SK-N-MC (cell line): ENCODE results near the gene RPL22.

Source experiments
- DNase-seq: peaks from one replicate; pipeline ENCODE4 v3.0.0-alpha.2; 2011; ENCODE audit warnings: low read depth, low spot score
- H3K27ac ChIP-seq: fragments of 200-600 bp; sonication (generic); 2 replicates; pipeline ENCODE4 v1.5.1; 2016; ENCODE audit warnings: mixed run types
- H3K36me3 ChIP-seq: fragments of 200-600 bp; sonication (generic); 2 replicates; pipeline ENCODE4 v1.6.1; 2017; ENCODE audit warnings: antibody characterized with exemption, low read length, mixed read lengths; ENCODE audit not compliant: insufficient read depth
- H3K4me3 ChIP-seq: fragments of 200-600 bp; sonication (generic); 2 replicates; pipeline ENCODE4 v1.5.1; 2016
- H3K9ac ChIP-seq: fragments of 200-600 bp; sonication (generic); 2 replicates; pipeline ENCODE4 v1.8.0; 2017; ENCODE audit warnings: mixed run types, mixed read lengths; ENCODE audit not compliant: insufficient read length
- H3K9me3 ChIP-seq: fragments of 200-600 bp; sonication (generic); 2 replicates; pipeline ENCODE4 v1.6.1; 2017; ENCODE audit warnings: low read depth, mild to moderate bottlenecking, antibody characterized with exemption, low read length, moderate library complexity, mixed read lengths
- EZH2 ChIP-seq: fragments of 200-600 bp; sonication (generic); IDR thresholded peaks from one replicate; pipeline ENCODE4 v1.6.1; 2017; ENCODE audit warnings: antibody characterized with exemption
- FOXP2 ChIP-seq: optimal IDR thresholded peaks from 2 replicates; pipeline ENCODE3; 2011; ENCODE audit warnings: mild to moderate bottlenecking, moderate library complexity; ENCODE audit not compliant: insufficient read depth; ENCODE audit errors: extremely low read length, control extremely low read depth
- POLR2AphosphoS5 ChIP-seq: IDR thresholded peaks from 2 replicates; pipeline ENCODE4 v1.6.1; 2012; ENCODE audit warnings: mild to moderate bottlenecking, low read depth, low read length, borderline replicate concordance

The RPL22 gene

DNA sequence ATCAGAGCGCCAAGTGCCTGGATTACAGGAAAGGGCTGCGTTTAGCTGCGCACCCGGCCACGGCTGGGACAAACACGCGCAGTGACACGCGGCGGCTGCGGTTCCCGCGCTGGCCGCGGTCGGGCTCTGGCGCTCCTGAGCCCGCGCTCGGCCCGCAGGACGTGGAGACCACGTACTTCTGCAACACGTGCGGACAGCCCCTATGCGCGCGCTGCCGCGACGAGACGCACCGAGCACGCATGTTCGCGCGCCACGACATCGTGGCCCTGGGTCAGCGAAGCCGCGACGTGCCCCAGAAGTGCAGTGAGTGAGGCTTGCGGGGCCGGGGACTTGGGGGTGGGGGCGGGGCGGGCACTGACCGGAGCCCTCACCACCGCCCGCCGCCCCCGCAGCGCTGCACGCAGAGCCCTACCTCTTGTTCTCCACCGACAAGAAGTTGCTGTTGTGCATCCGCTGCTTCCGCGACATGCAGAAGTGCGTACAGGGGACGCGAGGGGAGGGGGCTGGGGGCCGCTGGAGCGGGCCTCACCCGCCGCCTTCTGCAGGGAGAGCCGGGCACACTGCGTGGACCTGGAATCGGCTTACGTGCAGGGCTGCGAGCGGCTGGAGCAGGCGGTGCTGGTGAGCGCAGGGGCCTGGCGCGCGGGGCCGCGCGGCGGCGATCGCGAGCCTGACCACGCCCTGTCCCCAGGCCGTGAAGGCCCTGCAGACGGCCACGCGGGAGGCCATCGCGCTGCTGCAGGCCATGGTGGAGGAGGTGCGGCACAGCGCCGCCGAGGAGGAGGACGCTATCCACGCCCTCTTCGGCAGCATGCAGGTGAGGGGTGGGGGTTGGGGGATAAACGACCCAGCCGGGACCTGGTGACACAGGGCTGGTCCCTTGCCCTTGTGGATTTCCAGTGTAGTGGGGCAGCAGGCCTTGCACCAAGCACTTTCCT lies 9.6 kb upstream of the RPL22 start:
- Histone ChIP-seq H3K4me3 (no peak overlapping the region), H3K9me3 (no peaks in the 10 kb centered on the region), H3K36me3 (no peaks in the 10 kb centered on the region), H3K9ac (no peak overlapping the region), H3K27ac (no peak overlapping the region)
- no peak for TF ChIP-seq FOXP2
- TF ChIP-seq EZH2, result no peak
- TF ChIP-seq POLR2AphosphoS5, result no peak
- DNase-seq, result no peak

DNA sequence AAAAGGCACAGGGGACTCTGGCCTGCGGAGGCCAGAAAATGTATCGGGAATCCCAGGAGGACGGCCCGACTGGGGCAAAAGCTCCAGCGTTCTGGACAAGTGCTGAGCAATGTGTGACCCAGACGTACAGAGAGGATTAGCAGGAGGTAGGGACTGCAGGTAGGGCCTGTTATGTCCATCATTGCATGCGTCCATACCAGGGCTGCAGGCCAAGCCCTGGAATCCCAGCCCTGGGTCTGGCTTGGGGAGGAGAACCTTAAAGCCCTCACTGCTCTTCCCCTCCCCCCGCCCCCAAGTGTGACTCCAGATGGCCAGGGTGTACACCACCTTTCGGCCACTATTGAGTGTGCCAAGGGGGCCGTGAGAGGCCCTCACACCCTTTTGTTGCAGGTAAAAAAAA lies 8.5 kb upstream of the RPL22 start:
- no peak overlapping the region for H3K27ac ChIP-seq
- no peak overlapping the region for H3K4me3 ChIP-seq
- no peak for DNase-seq
- TF ChIP-seq POLR2AphosphoS5, result no peak
- no peak for TF ChIP-seq FOXP2
- TF ChIP-seq EZH2, result no peak
- no peaks in the 10 kb centered on the region for H3K36me3 ChIP-seq
- no peak overlapping the region for H3K9ac ChIP-seq
- no peaks in the 10 kb centered on the region for H3K9me3 ChIP-seq

DNA sequence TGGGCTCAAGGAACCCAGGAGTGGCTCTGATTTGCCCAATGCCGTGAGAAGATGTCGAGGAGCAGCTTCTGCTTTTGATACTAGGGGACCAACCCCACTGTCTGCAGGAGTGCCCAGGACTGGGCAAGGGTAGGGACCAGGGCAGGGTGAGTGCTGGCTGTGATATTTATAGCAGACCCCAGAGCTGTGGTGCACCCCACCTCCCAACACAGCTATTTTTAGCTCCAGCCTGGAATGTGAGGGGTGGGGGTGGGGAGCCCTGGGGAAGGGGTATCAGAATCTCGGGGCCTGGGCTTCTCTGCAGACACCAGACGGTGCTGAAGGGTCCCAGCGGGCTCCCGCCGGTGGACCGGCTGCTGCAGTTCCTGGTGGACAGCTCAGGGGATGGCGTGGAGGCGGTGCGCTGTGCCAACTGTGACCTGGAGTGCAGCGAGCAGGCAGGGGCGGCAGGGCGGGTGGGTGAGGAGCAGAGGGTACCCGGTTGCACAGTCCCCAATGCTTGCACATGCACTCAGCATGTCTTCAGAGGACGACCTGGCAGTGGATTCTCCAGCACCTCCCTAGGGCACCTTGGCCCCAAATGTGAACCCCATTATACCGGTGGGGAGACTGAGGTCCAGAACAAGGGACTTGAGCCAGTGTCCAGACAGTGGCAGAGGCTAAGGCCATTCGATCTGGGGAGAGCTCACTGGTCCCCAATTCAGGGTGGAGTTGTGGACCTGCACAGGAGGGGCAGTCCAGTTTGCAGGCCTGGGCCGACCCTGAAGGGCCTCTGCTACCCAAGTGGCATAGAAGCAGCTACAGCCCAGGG lies 7.9 kb upstream of the RPL22 start:
- Histone ChIP-seq H3K4me3 (no peak overlapping the region), H3K36me3 (no peaks in the 10 kb centered on the region), H3K9ac (no peak overlapping the region), H3K9me3 (no peaks in the 10 kb centered on the region), H3K27ac (no peak overlapping the region)
- TF ChIP-seq EZH2 (no peak), POLR2AphosphoS5 (no peak), FOXP2 (no peak)
- no peak for DNase-seq

DNA sequence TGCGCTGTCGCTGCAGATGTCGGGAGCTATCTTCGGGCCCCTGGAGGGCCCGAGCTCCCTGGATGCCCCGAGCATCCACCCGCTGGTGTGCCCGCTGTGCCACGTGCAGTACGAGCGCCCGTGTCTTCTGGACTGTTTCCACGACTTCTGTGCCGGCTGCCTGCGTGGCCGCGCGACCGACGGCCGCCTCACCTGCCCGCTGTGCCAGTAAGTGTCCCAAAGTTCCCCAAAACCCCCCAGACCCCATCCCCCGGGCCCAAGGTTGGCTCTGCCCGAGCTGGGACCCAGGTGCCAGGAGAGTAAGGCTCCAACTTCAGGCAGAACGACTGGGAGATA lies 7.1 kb upstream of the RPL22 start:
- H3K9me3 ChIP-seq, result no peaks in the 10 kb centered on the region
- no peaks in the 10 kb centered on the region for H3K36me3 ChIP-seq
- H3K9ac ChIP-seq, result no peak overlapping the region
- no peak overlapping the region for H3K27ac ChIP-seq
- no peak for DNase-seq
- no peak overlapping the region for H3K4me3 ChIP-seq
- TF ChIP-seq EZH2 (no peak), FOXP2 (no peak), POLR2AphosphoS5 (no peak)

DNA sequence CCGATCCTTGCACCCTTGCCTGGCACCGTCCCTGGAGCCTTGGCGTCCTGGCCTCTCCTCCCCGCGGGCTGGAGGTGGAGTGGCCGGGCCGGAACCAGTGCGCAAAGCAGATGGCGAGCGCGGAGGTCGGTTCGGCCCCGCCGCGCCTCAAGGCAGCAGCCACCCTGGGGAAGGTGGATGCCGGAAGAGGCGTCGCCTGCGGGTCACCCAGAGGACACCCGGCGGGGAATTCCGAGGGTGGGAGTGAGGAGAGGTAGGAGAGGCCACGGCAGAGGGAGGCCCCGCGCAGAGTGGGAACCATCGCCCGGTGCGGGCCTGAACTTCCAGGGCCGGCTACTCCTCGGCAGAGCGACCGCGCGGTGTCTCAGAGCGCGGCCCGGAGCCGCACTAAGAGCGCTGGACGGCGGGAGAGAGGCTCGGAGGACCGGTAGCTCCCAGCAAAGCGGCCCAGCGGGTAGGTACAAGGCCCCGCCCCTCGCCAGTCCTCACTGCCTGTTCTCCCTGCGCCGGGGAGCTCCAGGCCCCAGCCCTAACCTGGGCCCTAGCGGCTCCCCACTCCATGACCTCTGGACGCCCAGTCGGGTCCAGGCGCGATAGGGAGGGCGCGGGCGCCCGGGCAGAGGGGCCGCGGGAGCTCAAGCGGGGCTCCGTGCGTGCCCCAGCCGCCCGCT lies 6.6 kb upstream of the RPL22 start, which contains the start of gene RNF207:
RNF207 (plus strand) TSS at position 271 of the 671 bp plus-strand sequence. CDS start 417 bp downstream, outside the sequence.
- Histone ChIP-seq H3K27ac (no peak within 1 kb of the TSS), H3K9ac (no peak within 1 kb of the TSS), H3K4me3 (no peak within 1 kb of the TSS), H3K9me3 (no peaks in the 10 kb centered on the region), H3K36me3 (no peaks in the 10 kb centered on the region)
- TF ChIP-seq POLR2AphosphoS5 (no peak), EZH2 (no peak), FOXP2 (no peak)
- no peak for DNase-seq

DNA sequence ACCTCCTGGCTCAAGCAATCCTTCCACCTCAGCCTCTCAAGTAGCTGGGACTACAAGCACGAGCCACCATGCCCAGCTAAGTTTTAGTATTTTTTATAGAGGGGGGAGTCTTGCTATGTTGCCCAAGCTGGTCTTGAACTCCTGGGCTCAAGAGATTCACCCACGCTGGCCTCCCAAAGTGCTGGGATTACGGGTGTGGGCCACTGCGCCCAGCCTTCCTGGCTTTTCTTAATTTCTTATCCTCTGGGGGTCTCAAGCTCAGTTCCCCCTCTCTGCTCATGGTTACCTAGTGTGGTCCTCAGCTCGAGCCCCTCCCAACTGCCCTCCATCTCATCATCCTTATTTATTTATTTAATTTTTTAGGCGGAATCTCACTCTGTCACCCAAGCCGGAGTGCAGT lies 2.9 kb upstream of the RPL22 start:
- no peak overlapping the region for H3K27ac ChIP-seq
- H3K36me3 ChIP-seq, result peaks cover 12% of the 10 kb centered on the region
- H3K9me3 ChIP-seq, result no peaks in the 10 kb centered on the region
- no peak for DNase-seq
- no peak overlapping the region for H3K4me3 ChIP-seq
- H3K9ac ChIP-seq, result no peak overlapping the region
- TF ChIP-seq POLR2AphosphoS5 (no peak), FOXP2 (no peak), EZH2 (no peak)

DNA sequence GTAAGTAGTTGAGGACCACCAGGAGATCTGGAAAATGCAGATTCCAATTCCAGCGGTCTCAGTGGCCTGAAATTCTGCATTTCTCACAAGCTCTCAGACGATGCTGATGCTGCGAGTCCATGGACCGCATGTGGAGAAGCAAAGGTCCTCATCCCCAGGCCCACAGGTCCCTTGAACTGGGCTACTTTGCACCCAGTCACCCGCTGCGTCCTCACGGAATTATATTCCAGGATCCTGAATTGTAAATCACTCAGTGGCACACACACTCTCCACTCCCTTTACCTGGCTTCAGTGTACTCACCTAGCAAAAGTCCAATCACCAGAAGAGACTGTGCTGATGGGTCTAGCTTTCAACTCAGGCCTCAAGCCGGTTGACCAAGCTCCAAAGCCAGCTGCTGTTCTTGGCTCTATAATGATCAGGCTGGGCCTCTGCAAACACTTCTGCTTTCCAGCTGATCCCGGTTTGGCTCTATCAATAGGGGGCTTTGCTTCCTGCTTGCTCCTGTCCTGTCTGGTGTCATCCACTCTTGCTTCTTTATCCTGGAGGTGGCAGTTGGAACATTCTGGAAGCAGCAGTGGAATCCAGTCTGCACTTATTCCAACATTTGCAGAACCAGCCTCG lies 904 bp upstream of the RPL22 start:
- Histone ChIP-seq H3K9ac (peak overlapping the region; percentile 99), H3K27ac (peak overlapping the region; percentile 95), H3K4me3 (peak overlapping the region; percentile 81), H3K36me3 (peaks cover 28% of the 10 kb centered on the region), H3K9me3 (no peaks in the 10 kb centered on the region)
- no peak for DNase-seq
- no peak for TF ChIP-seq POLR2AphosphoS5
- TF ChIP-seq EZH2, result no peak
- TF ChIP-seq FOXP2, result no peak

DNA sequence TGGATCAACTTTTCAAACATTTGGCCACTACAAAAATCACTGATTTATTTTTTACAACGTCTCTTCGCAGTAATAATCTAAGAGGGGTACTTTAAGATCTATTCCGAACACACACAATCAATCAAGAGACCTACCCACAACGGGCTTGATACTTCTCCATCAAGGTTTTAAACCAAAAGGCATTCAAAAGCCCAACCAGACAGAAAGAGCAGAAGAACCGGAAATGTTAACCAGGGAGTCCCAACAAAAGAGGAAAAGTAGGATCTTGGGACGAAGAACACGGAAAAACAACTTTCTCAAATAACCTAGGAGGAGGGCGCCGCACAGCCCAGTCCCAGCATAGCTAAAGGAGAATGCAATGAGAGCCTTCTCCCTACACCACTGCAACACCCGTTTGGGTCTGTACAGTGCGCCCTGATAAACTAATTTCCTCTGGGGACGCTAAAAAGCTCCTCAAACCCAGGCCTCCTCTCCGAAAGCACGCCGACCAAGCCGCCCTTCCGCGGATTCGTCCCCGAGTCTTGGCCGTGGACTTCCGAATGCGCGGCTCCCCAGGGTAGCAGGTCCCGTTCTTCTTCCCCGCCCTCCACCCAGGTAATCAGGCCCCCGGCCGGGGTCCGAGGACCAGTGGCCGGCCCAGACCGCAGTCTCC lies 623 bp downstream of the RPL22 start:
- Histone ChIP-seq H3K9me3 (no peaks in the 10 kb centered on the region), H3K36me3 (peaks cover 41% of the 10 kb centered on the region), H3K4me3 (peak overlapping the region; percentile 81), H3K27ac (peak overlapping the region; percentile 88), H3K9ac (peak overlapping the region; percentile 99)
- TF ChIP-seq POLR2AphosphoS5 (no peak), FOXP2 (no peak), EZH2 (no peak)
- DNase-seq, result no peak
